Measurements from ENCODE around the gene SETBP1. TPM values are rescaled to one million over a fixed set of nuclear protein-coding genes. Genes with fewer than 3 reads are reported as not detected.

The SETBP1 gene
- total RNA-seq, 1 experiment from 2014 or later = 9.6 TPM

DNA sequence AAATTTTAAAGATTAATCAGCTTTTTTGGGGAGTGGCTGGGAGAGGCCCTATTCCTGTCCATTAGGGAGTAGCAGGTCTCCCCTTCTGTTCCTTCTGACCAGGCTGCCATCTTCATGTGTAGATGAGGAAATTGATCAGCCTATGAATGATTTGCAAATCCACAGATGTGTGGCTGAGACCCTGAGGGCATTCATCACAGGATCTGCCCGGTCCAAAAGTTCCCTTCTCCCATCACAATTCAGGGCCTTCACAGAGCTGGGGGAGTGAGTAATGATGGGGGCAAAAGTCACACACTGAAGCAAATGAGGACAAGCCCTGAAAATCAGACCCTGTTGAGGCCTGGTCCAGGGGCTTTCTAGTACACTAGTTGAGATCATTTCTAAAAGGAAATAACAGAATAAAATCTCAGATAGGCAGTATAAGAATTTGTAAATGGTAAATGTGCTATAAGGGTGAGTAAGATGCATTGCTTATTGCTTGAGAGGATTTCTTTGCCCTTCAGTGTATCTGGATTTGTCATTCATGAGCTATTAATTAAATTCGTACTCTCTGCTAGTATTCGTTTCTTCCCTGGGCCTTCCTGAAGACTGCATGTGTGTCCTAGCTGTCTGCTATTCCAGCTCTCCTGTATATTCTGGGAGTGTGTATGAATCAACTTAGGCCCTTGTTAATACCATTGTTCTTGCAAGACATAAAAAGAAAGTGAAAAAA, 53.2 kb downstream of the SETBP1 start:
- ChIA-PET POLR2A (no interaction called here), CTCF (no interaction called here)
- Mint-ChIP-seq H3K27ac (no peak overlapping the region), H3K9me3 (no peaks in the 10 kb centered on the region), H3K4me1 (peaks cover 24% of the 10 kb centered on the region), H3K36me3 (no peaks in the 10 kb centered on the region), H3K27me3 (ENCODE audit: low read depth) (no peaks in the 10 kb centered on the region), H3K4me3 (no peak overlapping the region)
- TF ChIP-seq CREB1 (CRISPR knock-in tag; IDR thresholded peaks at IDR 0.05) = no peak
- TF ChIP-seq IRF2 (CRISPR knock-in tag; IDR thresholded peaks at IDR 0.05; ENCODE audit: borderline replicate concordance, low read depth) = no peak
- TF ChIP-seq RELA (CRISPR knock-in tag; IDR thresholded peaks at IDR 0.05; ENCODE audit: borderline replicate concordance) = no peak
- TF ChIP-seq ATF2 (CRISPR knock-in tag; IDR thresholded peaks at IDR 0.05; ENCODE audit: borderline replicate concordance, low read depth) = no peak
- TF ChIP-seq AR (CRISPR knock-in tag; IDR thresholded peaks at IDR 0.05) = no peak
- TF ChIP-seq ZNF121 (CRISPR knock-in tag; IDR thresholded peaks at IDR 0.05) = no peak
- TF ChIP-seq ZNF317 (CRISPR knock-in tag; IDR thresholded peaks at IDR 0.05; ENCODE audit: borderline replicate concordance, low read depth) = no peak
- no peak for TF ChIP-seq CREM (CRISPR knock-in tag; IDR thresholded peaks at IDR 0.05)
- TF ChIP-seq MYBL2 (CRISPR knock-in tag; IDR thresholded peaks at IDR 0.05) = no peak
- no peak for TF ChIP-seq ELF4 (CRISPR knock-in tag; IDR thresholded peaks at IDR 0.05; ENCODE audit: low read depth)
- TF ChIP-seq ZBTB43 (CRISPR knock-in tag; IDR thresholded peaks at IDR 0.05) = no peak
- no peak for TF ChIP-seq SP1 (CRISPR knock-in tag; conservative IDR thresholded peaks at IDR 0.05)
- no peak for TF ChIP-seq NR2C2 (CRISPR knock-in tag; IDR thresholded peaks at IDR 0.05)
- no peak for TF ChIP-seq ATF1 (CRISPR knock-in tag; IDR thresholded peaks at IDR 0.05)
- TF ChIP-seq NR3C1 (CRISPR knock-in tag; conservative IDR thresholded peaks at IDR 0.05; ENCODE audit: low read depth) = no peak
- TF ChIP-seq ZNF219 (CRISPR knock-in tag; IDR thresholded peaks at IDR 0.05; ENCODE audit: borderline replicate concordance) = no peak
- TF ChIP-seq ZNF281 (CRISPR knock-in tag; IDR thresholded peaks at IDR 0.05) = no peak
- no peak for TF ChIP-seq ZNF138 (CRISPR knock-in tag; conservative IDR thresholded peaks at IDR 0.05)
- TF ChIP-seq STAT6 (CRISPR knock-in tag; conservative IDR thresholded peaks at IDR 0.05; ENCODE audit: low read depth) = no peak
- no peak for TF ChIP-seq SMAD4 (CRISPR knock-in tag; IDR thresholded peaks at IDR 0.05)
- ATAC-seq = no peak
- no peak for DNase-seq (ENCODE audit: low spot score)
